Keratinocyte (primary cell): ENCODE results near the gene COL8A2. TPM values are rescaled to one million over a fixed set of nuclear protein-coding genes. Genes with fewer than 3 reads are reported as not detected.

Experiments
- DNase-seq: peaks from one replicate; pipeline ENCODE4 v3.0.0-alpha.2; 2011; ENCODE audit warnings: low read depth, missing footprints, low spot score
- FAIRE-seq: peaks from 2 replicates; lab custom pipeline; 2011; peaks lifted over from hg19 to GRCh38; lab: Jason Lieb, UNC
- H2AFZ ChIP-seq: 2 replicates; pipeline ENCODE4 v1.6.0; 2012; ENCODE audit warnings: low read length, control low read depth, inconsistent platforms; ENCODE audit not compliant: control insufficient read depth
- H3K27ac ChIP-seq: 2 replicates; pipeline ENCODE4 v1.5.1; 2011; ENCODE audit warnings: low read length; ENCODE audit not compliant: control insufficient read depth, insufficient read depth
- H3K27me3 ChIP-seq: 3 replicates; pipeline ENCODE4 v1.6.0; 2011; ENCODE audit warnings: low read length; ENCODE audit not compliant: control insufficient read depth, insufficient read depth; ENCODE audit errors: extremely low read depth
- H3K36me3 ChIP-seq, 2 experiments: 2 replicates in 1 of 2; 3 replicates in 1 of 2; pipeline ENCODE4 v1.5.1; 2011; ENCODE audit warnings: low read length in 2 of 2, mild to moderate bottlenecking in 1 of 2; ENCODE audit not compliant: control insufficient read depth in 2 of 2, insufficient read depth in 2 of 2; ENCODE audit errors: extremely low read depth in 1 of 2
- H3K4me1 ChIP-seq: 3 replicates; pipeline ENCODE4 v1.5.1; 2011; ENCODE audit warnings: low read length; ENCODE audit not compliant: control insufficient read depth, insufficient read depth; ENCODE audit errors: extremely low read depth
- H3K4me2 ChIP-seq: 3 replicates; pipeline ENCODE4 v1.6.0; 2011; ENCODE audit warnings: low read depth, low read length; ENCODE audit not compliant: control insufficient read depth, insufficient read depth; ENCODE audit errors: extremely low read depth
- H3K4me3 ChIP-seq, 3 experiments: fragments of 200-600 bp in 1 of 3; sonication (generic) in 1 of 3; 2 replicates in 2 of 3; 3 replicates in 1 of 3; pipeline ENCODE4 v1.5.1; 2011 to 2016; ENCODE audit warnings: low read length in 3 of 3, mild to moderate bottlenecking in 3 of 3, control low read depth in 2 of 3, inconsistent platforms in 1 of 3, low read depth in 1 of 3, mixed read lengths in 1 of 3, mixed run types in 1 of 3, moderate library complexity in 1 of 3; ENCODE audit not compliant: control insufficient read depth in 2 of 3, insufficient read depth in 2 of 3; ENCODE audit errors: extremely low read depth in 1 of 3
- H3K79me2 ChIP-seq: 2 replicates; pipeline ENCODE4 v1.6.0; 2012; ENCODE audit warnings: low read length; ENCODE audit not compliant: control insufficient read depth, insufficient read depth
- H3K9ac ChIP-seq: 3 replicates; pipeline ENCODE4 v1.6.0; 2011; ENCODE audit warnings: low read length; ENCODE audit not compliant: control insufficient read depth, insufficient read depth; ENCODE audit errors: extremely low read depth
- H3K9me1 ChIP-seq: 3 replicates; pipeline ENCODE4 v1.6.0; 2011; ENCODE audit warnings: low read length; ENCODE audit not compliant: control insufficient read depth, insufficient read depth; ENCODE audit errors: extremely low read depth
- H3K9me3 ChIP-seq: 2 replicates; pipeline ENCODE4 v1.5.1; 2012; ENCODE audit warnings: low read depth, low read length; ENCODE audit not compliant: control insufficient read depth
- H4K20me1 ChIP-seq: 3 replicates; pipeline ENCODE4 v1.6.0; 2011; ENCODE audit warnings: low read length; ENCODE audit not compliant: control insufficient read depth, insufficient read depth; ENCODE audit errors: extremely low read depth
- CTCF ChIP-seq, 3 experiments: IDR thresholded peaks in 1 of 3; conservative IDR thresholded peaks in 1 of 3; optimal IDR thresholded peaks in 1 of 3; 2 replicates in 2 of 3; 3 replicates in 1 of 3; pipeline versions ENCODE3 to v1.5.1; 2011; ENCODE audit warnings: low read length in 3 of 3, mild to moderate bottlenecking in 3 of 3, moderate library complexity in 2 of 3, control low read depth in 1 of 3, inconsistent platforms in 1 of 3; ENCODE audit not compliant: insufficient read depth in 2 of 3; ENCODE audit errors: extremely low read depth in 1 of 3
- EZH2 ChIP-seq: IDR thresholded peaks from one replicate; pipeline ENCODE4 v1.6.1; 2012; ENCODE audit warnings: inconsistent platforms, mild to moderate bottlenecking, low read length, moderate library complexity
- dilution Hi-C: fragments of 300-500 bp; cut with MboI; formaldehyde crosslinking; loops from one replicate; pipeline ENCODE4 v1.7.0; 2020; ENCODE audit warnings: low sequenced_read_pairs; ENCODE audit not compliant: extremely low pct_ligation_motif_present
- polyA plus RNA-seq, 5 experiments: library from polyadenylated mRNA; depleted of rRNA in 3 of 5; stranded (reverse) in 3 of 5; stranded (forward) in 1 of 5; unstranded in 1 of 5; fragments of >200 nt; gene quantifications; 1 replicate in 1 of 5; 2 replicates in 3 of 5; 3 replicates in 1 of 5; pipeline versions ENCODE4 v1.2.1 to v1.2.3, GENCODE V29; 2011 to 2012; ENCODE audit warnings: missing spikeins in 2 of 5, low read depth in 1 of 5, low replicate concordance in 1 of 5

COL8A2 gene
- polyA plus RNA-seq, 1 donor (not counting 4 experiments of a cell fraction or from before 2014, with no cell fraction given): 0.09 TPM

GRCh38 chr1:36093226-36093625 lies 31.8 kb downstream of the COL8A2 start:
- Histone ChIP-seq H3K9ac (no peak overlapping the region), H3K4me1 (peaks cover 8% of the 10 kb centered on the region), H3K36me3 (peaks cover 32 to 50% of the 10 kb centered on the region in 2 experiments), H2AFZ (no peak overlapping the region), H3K9me1 (peaks cover 2% of the 10 kb centered on the region), H3K4me2 (no peak overlapping the region), H3K9me3 (no peaks in the 10 kb centered on the region), H3K4me3 (no peak overlapping the region), H3K27me3 (no peaks in the 10 kb centered on the region), H3K79me2 (peaks cover 34% of the 10 kb centered on the region), H4K20me1 (no peaks in the 10 kb centered on the region), H3K27ac (no peak overlapping the region)
- FAIRE-seq: no peak
- no peak for DNase-seq
- dilution Hi-C loops: no loop called here
- no peak for TF ChIP-seq EZH2
- TF ChIP-seq CTCF (optimal IDR thresholded peaks at IDR 0.05 in 1 of 3, IDR thresholded peaks at IDR 0.05 in 1 of 3, conservative IDR thresholded peaks at IDR 0.05 in 1 of 3; ENCODE audit: extremely low read depth in 1 of 3, insufficient read depth in 2 of 3, low read length in 3 of 3): no peak

GRCh38 chr1:36092798-36093185 lies 32.2 kb downstream of the COL8A2 start:
- no peak overlapping the region for H3K4me2 ChIP-seq
- H3K9ac ChIP-seq: no peak overlapping the region
- H3K9me3 ChIP-seq: no peaks in the 10 kb centered on the region
- H4K20me1 ChIP-seq: no peaks in the 10 kb centered on the region
- peaks cover 9% of the 10 kb centered on the region for H3K4me1 ChIP-seq
- peaks cover 34% of the 10 kb centered on the region for H3K79me2 ChIP-seq
- no peaks in the 10 kb centered on the region for H3K27me3 ChIP-seq
- TF ChIP-seq EZH2 (no peak), CTCF (optimal IDR thresholded peaks at IDR 0.05 in 1 of 3, IDR thresholded peaks at IDR 0.05 in 1 of 3, conservative IDR thresholded peaks at IDR 0.05 in 1 of 3; ENCODE audit: extremely low read depth in 1 of 3, insufficient read depth in 2 of 3, low read length in 3 of 3) (no peak)
- H3K36me3 ChIP-seq: peaks cover 32 to 50% of the 10 kb centered on the region in 2 experiments
- no peak overlapping the region for H2AFZ ChIP-seq
- DNase-seq: no peak
- no peak overlapping the region for H3K27ac ChIP-seq
- H3K9me1 ChIP-seq: peaks cover 2% of the 10 kb centered on the region
- dilution Hi-C loops: no loop called here
- no peak overlapping the region for H3K4me3 ChIP-seq
- FAIRE-seq: no peak
